ENCODE measurements around the gene BANF2. TPM values are rescaled to one million over a fixed set of nuclear protein-coding genes. Genes with fewer than 3 reads are reported as not detected.
"Not testable (repeated sequence)": the region's sequence is repeated elsewhere in the genome, so short reads cannot be mapped to it uniquely, and the experiment has no call there.

BANF2 gene
- not detected in 2 replicates for total RNA-seq (2014; rRNA removed; shearing (Covaris generic))

DNA sequence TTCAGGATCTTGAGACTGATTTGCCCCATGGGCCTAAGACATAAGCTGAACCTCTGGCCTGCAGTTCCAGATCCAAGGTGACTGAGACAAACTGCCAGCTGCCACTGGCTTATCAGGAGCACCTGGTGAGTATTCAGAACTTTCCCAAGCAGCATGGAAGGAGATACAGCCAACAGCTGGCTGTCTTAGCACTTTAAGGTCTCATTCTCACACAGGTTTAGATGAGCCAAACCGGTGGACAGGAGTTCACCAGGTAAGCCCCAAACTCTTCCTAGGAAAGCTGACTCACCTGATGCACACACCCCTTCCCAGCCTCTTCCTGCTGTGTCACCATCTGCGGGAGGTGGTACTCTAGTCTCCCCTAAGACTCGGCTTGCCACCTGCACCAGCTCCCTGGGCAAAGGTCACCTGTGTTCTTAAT lies at the start of gene BANF2:
BANF2 (plus strand) TSS at position 36 of the 421 bp plus-strand sequence. CDS start 25,060 bp downstream, outside the sequence.
- in situ Hi-C loops (cut with HindIII; ENCODE audit: low sequenced_read_pairs), result no loop called here
- no peak for DNase-seq (ENCODE audit: low spot score)

DNA sequence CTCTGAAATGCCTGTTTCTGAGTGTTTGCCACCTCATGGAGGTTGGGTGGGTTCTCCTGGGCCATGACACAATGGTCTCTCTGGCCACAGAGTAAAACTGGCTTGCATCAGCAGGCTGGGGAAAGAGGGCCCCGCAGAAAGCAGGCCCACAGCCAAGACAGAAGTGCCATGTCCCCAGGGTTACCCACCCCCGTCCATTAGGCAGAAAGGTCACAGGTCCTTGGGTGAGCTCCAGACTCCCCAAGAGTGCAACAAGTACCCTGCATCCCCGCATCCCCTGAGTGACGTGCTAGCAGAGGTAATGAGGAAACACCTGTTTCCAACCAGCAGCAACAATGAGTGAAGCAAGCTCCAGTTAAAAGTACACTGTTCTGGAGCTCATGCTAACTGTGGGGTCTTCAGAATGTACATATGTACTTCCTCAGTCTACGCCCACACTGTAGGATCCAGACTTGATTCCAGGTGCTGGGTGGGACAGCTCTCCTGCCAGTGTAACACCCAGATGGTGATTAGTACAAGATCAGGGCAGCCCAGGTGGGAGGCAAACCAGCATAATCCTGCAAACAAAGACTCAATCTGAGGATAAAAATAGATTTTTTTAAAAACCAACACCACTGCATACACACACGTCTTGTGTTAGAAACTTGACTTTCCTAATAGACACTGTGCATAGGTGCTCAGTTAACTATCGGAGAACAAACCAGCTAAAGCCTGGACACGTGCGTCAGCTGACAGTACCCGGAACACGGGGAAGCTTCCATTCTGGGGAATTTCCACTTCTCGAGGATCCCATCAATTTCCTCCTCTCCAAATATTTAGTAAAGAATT lies 49.3 kb upstream of the BANF2 start:
- in situ Hi-C loops (cut with HindIII; ENCODE audit: low sequenced_read_pairs), result no loop called here
- no peak for DNase-seq (ENCODE audit: low spot score)

DNA sequence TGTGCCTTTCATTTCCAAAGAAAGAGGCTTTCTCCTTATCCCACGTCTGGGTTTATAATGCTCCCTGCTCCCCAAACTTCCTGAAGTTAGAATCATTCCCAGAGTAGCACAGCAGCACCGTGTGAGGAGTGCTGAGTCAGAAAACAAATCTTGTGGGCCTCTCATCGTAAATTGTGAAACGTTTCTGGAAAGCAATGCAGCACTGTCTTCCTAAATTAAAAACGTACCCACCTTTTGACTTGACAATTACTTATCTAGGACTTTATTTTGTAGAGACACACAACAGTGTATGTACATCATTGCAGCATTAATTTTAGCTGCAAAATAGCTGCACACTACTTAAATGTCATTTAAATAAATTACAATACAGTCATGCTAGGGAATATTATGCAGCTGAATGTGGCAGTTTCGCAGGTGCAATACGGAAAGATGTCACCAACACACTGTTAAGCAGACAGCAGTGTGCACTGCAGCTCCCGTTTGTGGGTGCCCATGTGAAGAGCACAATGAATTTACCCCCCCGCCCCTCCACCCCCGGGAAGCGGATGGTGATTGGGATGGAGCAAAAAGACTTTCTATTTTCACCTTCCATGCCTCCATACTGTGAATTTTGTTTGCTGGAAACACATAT lies 48.5 kb upstream of the BANF2 start:
- no peak for DNase-seq (ENCODE audit: low spot score)
- in situ Hi-C loops (cut with HindIII; ENCODE audit: low sequenced_read_pairs), result no loop called here

DNA sequence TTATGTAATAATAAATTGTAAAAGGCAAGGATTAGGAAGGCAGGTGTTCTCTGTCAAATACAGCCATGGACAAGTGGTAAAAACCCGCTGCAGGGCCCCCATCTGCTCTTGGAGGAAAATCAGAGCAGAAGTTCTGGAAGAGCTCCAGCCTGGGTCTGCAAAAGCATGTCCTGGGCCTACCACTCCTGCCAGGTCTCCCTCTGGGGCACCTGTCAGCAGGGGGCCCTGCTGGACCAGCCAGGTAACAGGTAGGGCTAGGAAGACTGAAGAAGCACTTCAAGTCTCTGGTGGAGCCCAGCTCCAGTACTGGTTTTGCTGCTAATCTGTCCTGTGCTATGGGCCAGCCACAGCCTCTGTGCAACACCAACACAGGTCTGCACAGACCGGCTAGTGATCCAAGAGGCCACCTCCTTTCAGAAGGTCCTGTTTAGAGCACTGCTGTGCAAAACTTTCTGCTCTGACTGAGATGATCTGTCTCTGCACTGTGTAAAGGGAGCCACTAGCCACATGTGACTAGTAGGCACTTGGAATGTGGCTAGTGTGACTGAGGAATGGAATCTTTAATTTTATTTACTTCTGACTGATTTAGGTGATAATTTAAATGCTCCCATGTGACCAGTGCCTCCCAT lies 47.9 kb upstream of the BANF2 start:
- in situ Hi-C loops (cut with HindIII; ENCODE audit: low sequenced_read_pairs), result no loop called here
- peak; percentile 32 for DNase-seq (ENCODE audit: low spot score)

DNA sequence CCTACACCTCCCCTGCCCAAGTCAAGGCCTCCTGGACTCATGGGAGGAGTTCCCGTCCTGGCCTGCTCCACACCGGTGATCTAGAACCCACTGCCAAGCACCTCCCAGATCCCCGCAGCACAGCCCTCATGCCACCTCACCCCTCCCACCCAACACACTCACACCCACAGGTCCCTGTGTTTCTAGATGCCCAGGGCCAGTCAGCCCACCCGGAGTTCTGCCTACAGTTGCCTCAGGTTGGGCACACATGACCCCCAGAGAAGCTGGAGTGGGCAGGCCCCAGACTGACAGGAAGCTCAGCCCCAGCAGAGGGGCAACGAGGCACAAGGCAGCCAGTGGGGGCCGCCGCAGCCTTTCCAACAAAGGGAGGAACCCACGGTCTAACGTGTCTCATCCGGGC lies 47.4 kb upstream of the BANF2 start:
- in situ Hi-C loops (cut with HindIII; ENCODE audit: low sequenced_read_pairs), result no loop called here
- DNase-seq (ENCODE audit: low spot score), result no peak

DNA sequence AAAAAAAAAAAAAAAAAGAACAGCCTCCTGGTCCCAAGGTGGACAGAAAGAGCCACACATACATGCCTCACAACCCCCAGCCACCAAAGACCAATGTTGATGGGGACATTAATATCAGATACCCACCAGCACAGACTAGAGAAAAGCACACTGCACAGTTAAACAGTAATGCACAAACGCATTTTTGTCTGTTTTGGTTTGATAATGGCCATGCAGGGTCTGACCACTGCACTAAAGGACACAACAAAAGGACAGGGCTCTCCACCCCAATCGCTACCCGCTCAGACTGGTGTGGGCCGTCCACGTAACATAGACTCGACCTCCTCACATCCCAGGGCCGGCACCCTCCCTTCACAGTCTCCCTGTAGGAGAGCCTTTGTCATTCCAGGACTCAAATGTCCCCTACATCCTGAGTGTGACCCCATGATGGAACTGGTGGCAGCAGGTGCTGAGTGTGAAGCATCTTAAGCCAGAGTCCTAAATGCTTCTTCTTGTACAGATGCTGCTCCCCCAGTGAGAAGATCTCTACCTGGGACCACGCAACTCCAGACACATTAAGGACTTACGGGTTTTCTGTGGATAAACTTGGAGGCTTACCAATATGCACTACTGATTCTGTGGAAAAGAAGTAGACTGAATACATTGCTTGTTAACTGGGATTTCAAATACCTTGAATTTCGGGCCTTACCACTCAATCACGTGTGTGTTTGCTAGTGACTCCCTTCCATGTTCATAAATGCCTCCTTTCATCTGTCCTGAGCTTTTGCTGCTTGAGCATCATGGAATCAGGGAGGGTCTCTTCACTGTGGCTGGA lies 45.7 kb upstream of the BANF2 start:
- in situ Hi-C loops (cut with HindIII; ENCODE audit: low sequenced_read_pairs), result no loop called here
- no peak for DNase-seq (ENCODE audit: low spot score)

DNA sequence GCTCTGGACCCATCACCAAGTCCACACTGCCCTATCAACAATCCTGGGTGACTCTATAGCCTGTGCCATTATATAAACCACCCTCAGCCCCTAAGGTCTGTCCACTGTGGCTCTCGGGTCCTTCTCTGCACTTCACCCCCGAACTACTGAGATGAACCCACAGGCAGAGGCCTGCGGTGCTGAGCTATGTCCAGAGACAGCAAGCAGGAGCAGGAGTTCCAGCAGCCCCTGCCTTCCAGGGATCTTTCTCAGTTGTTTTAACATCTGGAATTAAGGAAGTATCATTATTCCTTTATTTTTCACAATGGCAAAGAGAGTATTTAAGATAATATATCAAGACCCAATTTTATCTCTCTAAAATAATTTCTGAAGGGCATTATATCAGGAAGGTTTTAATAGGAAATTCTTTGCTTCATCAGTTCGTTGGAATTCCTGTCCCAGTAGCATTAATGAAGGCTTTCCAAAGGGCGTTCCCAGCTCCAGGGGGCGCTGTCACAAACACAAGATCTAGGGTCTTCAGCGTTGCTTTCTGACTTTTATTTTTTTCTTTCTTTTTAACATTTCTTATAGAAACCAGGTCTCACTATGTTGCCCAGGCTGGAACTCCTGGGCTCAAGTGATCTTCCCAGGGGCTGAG lies 45.0 kb upstream of the BANF2 start:
- DNase-seq (ENCODE audit: low spot score), result peak; percentile 23
- in situ Hi-C loops (cut with HindIII; ENCODE audit: low sequenced_read_pairs), result no loop called here

DNA sequence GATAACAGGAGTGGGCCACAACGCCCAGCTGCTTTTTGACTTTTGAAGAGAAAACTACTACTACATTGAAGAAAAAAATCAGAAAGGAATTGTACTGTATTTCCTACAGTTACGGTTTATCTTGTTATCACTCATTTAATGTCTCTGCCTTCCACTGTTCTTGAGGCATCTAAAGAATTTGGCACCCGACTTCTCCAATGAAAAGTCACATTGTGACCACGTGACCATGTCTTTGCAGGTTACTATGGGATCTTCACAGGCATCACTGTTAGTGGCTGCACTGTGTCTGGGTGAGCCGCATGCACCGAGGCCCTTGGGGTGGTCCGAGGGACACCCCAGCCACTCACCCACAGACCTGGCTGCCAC lies 44.5 kb upstream of the BANF2 start:
- no peak for DNase-seq (ENCODE audit: low spot score)
- in situ Hi-C loops (cut with HindIII; ENCODE audit: low sequenced_read_pairs), result no loop called here

DNA sequence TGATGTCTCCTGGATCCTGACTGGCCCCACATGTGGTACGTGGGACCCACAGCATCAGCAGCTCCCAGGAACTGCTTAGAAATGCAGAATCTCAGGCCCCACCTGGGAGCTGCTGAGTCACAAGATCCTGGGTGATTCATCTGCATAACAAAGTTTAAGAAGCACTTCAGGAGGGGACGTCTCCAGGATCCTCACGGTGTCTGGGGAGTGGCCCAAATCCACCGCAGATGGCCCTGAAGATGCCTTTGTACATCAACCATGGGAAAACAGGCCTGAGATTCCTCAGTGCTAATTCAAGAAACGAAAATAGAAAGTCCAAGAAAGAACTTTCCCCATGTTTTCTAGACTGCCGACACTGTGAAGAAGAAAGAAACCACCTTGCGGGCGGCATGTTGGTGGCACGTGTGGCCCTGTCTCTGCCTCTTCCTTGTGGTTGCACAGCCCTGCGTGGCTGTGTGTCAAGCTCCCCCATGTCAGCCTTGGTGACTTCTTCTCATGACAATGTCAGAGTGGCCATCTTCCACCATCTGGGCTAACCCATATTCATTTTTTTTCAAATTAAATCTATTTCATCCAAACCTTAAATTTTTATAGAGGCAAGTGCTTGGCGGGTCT lies 43.8 kb upstream of the BANF2 start:
- in situ Hi-C loops (cut with HindIII; ENCODE audit: low sequenced_read_pairs), result no loop called here
- DNase-seq (ENCODE audit: low spot score), result no peak

DNA sequence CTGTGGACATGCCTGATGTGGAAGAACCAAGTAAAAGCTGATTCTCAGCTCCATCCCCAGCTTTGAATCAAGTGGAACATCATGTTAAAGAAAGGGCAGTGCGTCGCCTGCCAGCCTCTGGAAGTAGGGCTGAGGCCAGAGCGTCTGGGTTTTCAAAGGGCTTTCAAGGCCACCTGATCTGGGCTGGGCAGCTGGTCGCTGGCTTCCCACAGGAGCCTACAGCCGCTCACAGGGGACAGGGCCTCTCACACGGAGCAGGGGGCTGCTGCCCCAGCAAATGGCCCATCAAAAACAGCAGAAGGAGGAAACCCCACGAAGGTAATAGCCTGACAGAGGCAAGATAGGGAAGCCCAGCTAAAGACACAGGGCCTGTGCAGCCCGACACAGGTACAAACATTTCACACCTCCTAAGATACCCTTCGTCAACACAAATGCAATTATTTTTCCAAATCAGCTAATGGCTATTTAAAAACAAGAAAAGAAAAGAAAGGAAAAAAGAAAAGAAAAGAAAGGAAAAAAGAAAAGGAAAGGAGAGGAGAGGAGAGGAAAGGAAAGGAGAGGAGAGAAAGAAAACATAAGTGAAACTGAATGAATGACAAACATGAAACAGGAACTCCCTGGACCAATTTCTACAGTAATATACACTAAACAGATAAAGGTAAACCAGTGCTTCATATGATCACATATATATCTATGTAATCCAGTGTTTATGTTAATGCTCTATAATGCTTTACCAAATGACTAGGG lies 42.5 kb upstream of the BANF2 start:
- in situ Hi-C loops (cut with HindIII; ENCODE audit: low sequenced_read_pairs), result no loop called here
- DNase-seq (ENCODE audit: low spot score), result no peak

DNA sequence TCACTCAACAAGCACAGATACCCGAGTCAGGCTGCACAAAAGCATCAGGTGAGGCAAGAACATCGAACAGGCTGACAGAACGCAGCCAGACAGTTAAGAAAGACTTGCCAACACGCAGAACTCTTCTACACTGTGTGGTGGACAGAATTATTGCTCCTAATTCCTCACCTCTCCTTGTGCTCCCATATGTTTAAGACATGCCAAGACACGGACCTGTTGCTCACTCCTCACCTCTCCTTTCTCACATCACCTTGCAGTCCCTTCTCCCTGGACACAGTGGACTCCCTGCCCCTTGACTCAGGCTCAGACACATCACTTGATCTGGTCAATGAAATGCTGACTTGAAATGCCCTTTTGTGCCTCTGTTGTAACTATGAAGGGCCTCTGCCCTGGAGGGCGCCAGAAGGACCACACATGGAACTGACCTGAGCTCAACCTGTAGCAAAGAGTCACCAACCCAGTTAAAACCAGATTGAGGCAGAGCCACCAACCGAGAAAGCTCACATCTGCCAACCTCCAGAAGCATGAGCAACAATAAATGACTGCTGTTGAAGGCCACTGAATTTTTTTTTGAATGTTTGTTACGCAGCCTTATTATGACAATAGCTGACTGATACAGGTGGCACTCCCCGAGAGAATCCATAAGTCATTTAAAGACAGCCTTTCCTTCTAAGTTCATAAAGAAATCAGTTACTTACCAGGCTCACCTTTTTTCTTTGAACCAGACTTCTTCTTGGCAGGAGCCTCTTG lies 41.7 kb upstream of the BANF2 start:
- in situ Hi-C loops (cut with HindIII; ENCODE audit: low sequenced_read_pairs), result no loop called here
- DNase-seq (ENCODE audit: low spot score), result no peak

DNA sequence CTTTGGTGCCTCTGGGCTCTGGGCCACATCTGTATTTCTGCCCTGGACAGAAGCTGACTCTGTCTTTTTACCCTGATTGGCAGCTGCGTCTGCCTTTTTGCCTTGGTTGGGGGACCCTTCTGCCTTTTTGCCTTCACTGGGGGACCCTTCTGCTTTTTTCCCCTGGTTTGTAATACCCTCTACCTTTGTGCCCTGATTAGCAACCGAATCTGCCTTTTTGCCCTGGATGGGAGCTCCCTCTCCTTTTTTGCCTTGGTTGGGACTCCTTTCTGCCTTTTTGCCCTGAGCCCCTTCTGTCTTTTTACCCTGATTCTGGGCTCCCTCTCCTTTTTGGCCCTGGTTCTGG lies 41.1 kb upstream of the BANF2 start:
- in situ Hi-C loops (cut with HindIII; ENCODE audit: low sequenced_read_pairs), result no loop called here
- no peak for DNase-seq (ENCODE audit: low spot score)

DNA sequence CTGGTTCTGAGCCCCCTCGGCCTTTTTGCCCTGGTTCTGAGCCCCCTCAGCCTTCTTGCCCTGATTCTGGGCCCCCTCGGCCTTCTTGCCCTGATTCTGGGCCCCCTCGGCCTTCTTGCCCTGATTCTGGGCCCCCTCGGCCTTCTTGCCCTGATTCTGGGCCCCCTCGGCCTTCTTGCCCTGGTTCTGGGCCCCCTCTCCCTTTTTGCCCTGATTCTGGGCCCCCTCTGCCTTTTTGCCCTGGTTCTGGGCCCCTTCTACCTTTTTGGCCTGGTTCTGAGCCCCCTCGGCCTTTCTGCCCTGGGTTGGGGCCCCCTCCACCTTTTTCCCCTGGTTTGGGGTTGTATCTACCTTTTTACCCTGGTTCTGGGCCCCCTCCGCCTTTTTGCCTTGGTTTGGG lies 40.4 kb upstream of the BANF2 start:
- DNase-seq (ENCODE audit: low spot score); in situ Hi-C loops (cut with HindIII; ENCODE audit: low sequenced_read_pairs): not testable (repeated sequence)

DNA sequence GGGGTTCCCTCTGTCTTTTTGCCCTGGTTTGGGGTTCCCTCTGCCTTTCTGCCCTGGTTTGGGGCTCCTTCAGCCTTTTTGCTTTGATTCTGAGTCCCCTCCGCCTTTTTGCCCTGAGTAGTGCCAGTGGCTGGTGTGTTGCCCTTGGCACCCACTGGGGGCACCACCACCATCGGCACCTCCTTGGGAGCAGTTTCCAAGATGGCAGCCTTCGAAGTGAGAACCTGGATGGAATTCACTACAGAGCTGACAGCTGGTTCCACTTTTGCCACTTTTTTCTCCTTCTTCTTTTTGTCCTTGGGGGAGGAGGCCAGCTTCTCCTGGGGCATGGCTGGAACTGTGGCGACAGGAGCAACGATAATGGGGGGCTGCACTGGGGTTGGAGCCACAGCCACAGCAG lies 40.0 kb upstream of the BANF2 start:
- no peak for DNase-seq (ENCODE audit: low spot score)
- in situ Hi-C loops (cut with HindIII; ENCODE audit: low sequenced_read_pairs), result no loop called here

DNA sequence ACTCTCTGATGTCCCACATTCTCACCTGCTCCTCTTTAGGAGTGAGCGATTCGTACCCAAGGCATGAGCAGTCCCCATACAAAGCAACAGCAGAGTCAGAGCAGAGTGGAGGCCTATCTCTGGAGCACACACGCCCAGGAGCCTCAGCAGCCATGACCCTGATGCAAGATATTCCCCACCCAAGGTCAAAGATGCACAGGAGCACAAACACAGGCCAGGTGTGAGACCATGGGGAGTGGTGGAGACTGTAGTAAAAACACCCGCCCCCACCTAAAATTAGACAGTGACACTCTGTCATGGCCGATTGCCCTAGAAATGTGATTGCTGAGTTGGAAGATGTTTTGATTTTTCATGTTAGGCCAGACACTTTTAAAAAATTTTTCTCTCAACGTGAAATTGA lies 39.1 kb upstream of the BANF2 start:
- DNase-seq (ENCODE audit: low spot score), result no peak
- in situ Hi-C loops (cut with HindIII; ENCODE audit: low sequenced_read_pairs), result no loop called here

DNA sequence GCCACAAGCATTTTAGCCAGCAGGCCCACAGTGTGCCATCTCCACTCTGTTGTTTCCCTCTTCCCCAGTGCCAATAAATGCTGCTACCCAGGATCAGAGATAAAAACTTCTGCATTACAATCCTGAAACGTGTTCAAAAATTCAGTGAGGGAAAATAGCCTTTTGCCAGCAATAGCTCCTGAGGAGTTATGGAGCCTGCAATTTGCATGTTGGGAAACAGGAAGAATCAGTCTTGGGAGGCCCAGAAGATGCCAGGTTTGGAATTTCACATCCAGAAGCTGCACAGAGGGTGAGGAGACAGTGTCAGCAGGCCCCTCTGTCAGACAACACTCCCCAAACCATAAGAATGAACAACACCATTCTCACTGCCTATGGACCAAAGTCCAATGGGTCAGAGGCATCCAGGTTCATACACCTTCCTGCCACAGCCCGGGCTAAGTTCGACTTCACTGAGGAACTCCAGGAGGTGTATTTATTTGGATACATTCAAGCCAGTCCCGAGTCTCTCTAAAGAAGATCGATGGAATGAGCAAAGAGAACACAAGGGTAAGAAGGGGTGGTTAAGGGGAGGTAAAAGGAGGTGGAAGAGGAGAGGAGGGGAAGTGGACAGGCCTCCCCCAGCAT lies 38.5 kb upstream of the BANF2 start:
- in situ Hi-C loops (cut with HindIII; ENCODE audit: low sequenced_read_pairs), result no loop called here
- no peak for DNase-seq (ENCODE audit: low spot score)

DNA sequence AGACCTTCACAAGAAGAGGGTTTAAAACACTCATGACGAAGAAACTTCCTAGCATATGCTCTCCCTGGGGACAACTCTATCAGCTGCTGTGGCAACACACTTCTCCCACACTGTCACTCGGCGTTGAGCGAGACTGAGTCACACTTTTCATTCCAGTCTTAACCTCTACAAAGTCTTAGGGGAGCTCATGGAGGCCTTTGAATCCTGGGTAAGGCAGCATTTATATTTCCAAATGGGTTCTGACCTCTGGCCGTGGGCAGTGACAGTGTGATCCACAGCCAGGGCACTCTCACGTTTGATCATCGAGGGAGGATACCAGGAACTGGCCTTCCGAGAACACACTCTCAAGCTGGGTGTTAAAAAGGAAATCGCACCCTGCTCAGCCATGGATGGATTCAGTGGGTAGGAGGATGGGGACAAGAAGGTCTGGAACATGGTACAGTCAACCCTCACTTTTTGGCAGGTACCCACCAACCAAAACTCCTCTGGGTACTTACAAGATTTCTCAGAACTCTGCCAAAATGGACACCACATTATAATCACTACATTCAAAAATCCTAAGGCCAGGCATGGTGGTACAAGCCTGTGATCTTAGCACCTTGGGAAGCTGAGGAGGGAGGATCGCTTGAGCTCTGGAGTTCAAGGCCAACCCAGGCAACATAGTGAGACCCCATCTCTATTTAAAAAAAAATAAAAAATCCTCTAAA lies 37.3 kb upstream of the BANF2 start:
- no peak for DNase-seq (ENCODE audit: low spot score)
- in situ Hi-C loops (cut with HindIII; ENCODE audit: low sequenced_read_pairs), result no loop called here

Measured in G401 (cell line).